Erythroblast (primary cell): Measurements from ENCODE around the gene APC.
"Not testable (repeated sequence)": the region's sequence is repeated elsewhere in the genome, so short reads cannot be mapped to it uniquely, and the experiment has no call there.

ENCODE experiments used
- DNase-seq, 2 experiments: peaks; one replicate each; lab custom pipeline; 2025; lab: John Stamatoyannopoulos, UW
- GATA1 ChIP-seq: IDR thresholded peaks from 2 replicates; pipeline ENCODE4 v1.6.1; 2011; ENCODE audit warnings: low read depth, mild to moderate bottlenecking, control low read depth, low read length, moderate library complexity
- POLR2A ChIP-seq: IDR thresholded peaks from 2 replicates; pipeline ENCODE4 v1.6.1; 2011; ENCODE audit warnings: mild to moderate bottlenecking, low read length

APC gene

GRCh38 chr5:112824197-112824596, 86.5 kb downstream of the APC start:
- no peak for TF ChIP-seq GATA1
- no peak for TF ChIP-seq POLR2A

GRCh38 chr5:112830378-112830777, 92.7 kb downstream of the APC start:
- DNase-seq: no peak
- TF ChIP-seq GATA1 (no peak), POLR2A (no peak)

More at GRCh38 chr5:112824197-112824596, 86.5 kb downstream of the APC start:
- no peak for DNase-seq

GRCh38 chr5:112833971-112834370, 96.3 kb downstream of the APC start:
- TF ChIP-seq POLR2A (no peak), GATA1 (no peak)
- DNase-seq: no peak

- no peak for DNase-seq
- TF ChIP-seq GATA1 (no peak), POLR2A (no peak)
Observed at GRCh38 chr5:112844489-112844888, 106.8 kb downstream of the APC start.

- no peak for DNase-seq
- TF ChIP-seq GATA1 (no peak), POLR2A (no peak)
Observed at GRCh38 chr5:112846556-112846955, 108.9 kb downstream of the APC start.

GRCh38 chr5:112847306-112847705, 109.6 kb downstream of the APC start:
- no peak for DNase-seq
- TF ChIP-seq POLR2A (no peak), GATA1 (no peak)

- no peak for TF ChIP-seq GATA1
- DNase-seq: peak; percentile 75 to 79
Observed at GRCh38 chr5:112848116-112848811, 110.6 kb downstream of the APC start.

GRCh38 chr5:112849912-112850311, 112.2 kb downstream of the APC start:
- TF ChIP-seq POLR2A (no peak), GATA1 (no peak)
- no peak for DNase-seq

GRCh38 chr5:112854651-112855050, 117.0 kb downstream of the APC start:
- no peak for DNase-seq
- TF ChIP-seq POLR2A (no peak), GATA1 (no peak)

GRCh38 chr5:112857866-112858265, 120.2 kb downstream of the APC start:
- DNase-seq: no peak
- TF ChIP-seq POLR2A: no peak

- not testable (repeated sequence) for DNase-seq
Observed at GRCh38 chr5:112860571-112860928, 122.9 kb downstream of the APC start.

GRCh38 chr5:112860929-112861637, 123.4 kb downstream of the APC start, which contains the start of gene SRP19:
Gene SRP19 (plus strand): TSS chr5:112861287. CDS start chr5:112861377, 90 bp downstream.
- no peak for TF ChIP-seq GATA1
- peak; percentile 93 for TF ChIP-seq POLR2A
- peak; percentile 96 for DNase-seq

- no peak for TF ChIP-seq GATA1
- no peak for DNase-seq
Observed at GRCh38 chr5:112861638-112861985, 123.9 kb downstream of the APC start.

GRCh38 chr5:112862085-112862484, 124.4 kb downstream of the APC start:
- TF ChIP-seq POLR2A (no peak), GATA1 (no peak)
- DNase-seq: peak; percentile 25 to 27

GRCh38 chr5:112863549-112863948, 125.9 kb downstream of the APC start:
- TF ChIP-seq POLR2A (no peak), GATA1 (no peak)
- no peak for DNase-seq
